DOHH2 (cell line): Measurements from ENCODE around the gene FBXW7.

ENCODE experiments used
- EZH2phosphoT487 ChIP-seq: fragments of 200-600 bp; sonication (generic); IDR thresholded peaks from 2 replicates; pipeline ENCODE4 v1.6.1; 2017; ENCODE audit warnings: borderline replicate concordance, mild to moderate bottlenecking, antibody characterized with exemption, low read length, moderate library complexity, mixed read lengths
- TF ChIP-seq, protein P1 (sequence below): fragments of 200-600 bp; sonication (generic); IDR thresholded peaks from one replicate; pipeline ENCODE4 v1.5.1; 2014; ENCODE audit warnings: antibody characterized with exemption, mild to moderate bottlenecking, low read depth, low read length; ENCODE audit not compliant: poor library complexity, severe bottlenecking

DNA sequence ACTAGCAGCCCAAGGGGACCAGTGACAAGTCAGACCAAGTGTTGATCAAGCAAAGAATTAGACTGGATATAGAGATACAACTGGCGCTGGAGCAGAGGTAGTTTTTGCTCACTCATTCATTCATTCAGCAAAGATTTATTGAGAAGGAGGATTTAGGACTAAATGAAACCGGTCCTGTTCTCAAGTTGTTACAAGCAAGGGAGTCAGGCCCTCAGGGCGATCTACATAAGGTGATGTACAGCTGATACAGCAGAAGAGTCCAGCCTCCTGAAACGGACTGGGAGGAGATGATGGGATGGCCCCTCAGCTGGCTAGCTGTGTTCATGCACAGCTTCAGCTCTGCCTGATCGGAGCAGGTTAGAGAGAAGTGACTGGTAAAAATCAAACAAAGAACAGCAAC is 242.4 kb downstream of the FBXW7 start:
- TF ChIP-seq, protein P1, sequence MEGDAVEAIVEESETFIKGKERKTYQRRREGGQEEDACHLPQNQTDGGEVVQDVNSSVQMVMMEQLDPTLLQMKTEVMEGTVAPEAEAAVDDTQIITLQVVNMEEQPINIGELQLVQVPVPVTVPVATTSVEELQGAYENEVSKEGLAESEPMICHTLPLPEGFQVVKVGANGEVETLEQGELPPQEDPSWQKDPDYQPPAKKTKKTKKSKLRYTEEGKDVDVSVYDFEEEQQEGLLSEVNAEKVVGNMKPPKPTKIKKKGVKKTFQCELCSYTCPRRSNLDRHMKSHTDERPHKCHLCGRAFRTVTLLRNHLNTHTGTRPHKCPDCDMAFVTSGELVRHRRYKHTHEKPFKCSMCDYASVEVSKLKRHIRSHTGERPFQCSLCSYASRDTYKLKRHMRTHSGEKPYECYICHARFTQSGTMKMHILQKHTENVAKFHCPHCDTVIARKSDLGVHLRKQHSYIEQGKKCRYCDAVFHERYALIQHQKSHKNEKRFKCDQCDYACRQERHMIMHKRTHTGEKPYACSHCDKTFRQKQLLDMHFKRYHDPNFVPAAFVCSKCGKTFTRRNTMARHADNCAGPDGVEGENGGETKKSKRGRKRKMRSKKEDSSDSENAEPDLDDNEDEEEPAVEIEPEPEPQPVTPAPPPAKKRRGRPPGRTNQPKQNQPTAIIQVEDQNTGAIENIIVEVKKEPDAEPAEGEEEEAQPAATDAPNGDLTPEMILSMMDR, result no peak
- TF ChIP-seq EZH2phosphoT487, result no peak
